Globus pallidus (tissue), 1 donor: ENCODE results near the gene ITPKB.
A peak's percentile ranks its signal among the peaks of the same experiment; 100 is the strongest.
"Not testable (repeated sequence)": the region's sequence is repeated elsewhere in the genome, so short reads cannot be mapped to it uniquely, and the experiment has no call there.

Source experiments
- DNase-seq: peaks from one replicate; pipeline ENCODE4 v3.0.0-alpha.2; 2015; ENCODE audit warnings: low spot score

The ITPKB gene

GRCh38 chr1:226738995-226739695 lies at the start of gene ITPKB:
TSS of gene ITPKB (minus strand) at chr1:226739282. CDS start at chr1:226737458, 1,824 bp downstream.
- DNase-seq = peak; percentile 79

DNA sequence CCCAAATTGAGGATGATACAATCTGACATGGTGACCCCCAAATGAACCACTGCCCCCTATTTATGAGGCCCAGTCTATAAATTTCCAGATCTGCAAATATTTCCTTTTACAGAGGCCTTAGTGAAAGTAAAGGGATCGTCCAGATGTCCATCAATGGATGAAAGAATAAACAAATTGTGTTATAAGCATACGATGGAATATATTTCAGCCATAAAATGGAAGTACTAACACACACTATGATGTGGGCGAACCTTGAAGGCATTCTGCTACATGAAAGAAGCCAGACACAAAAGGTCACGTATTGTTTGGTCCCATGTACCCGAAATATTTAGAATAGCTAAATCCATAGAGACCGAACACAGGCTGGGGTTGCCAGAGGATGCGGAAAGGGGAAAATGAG lies 48.6 kb upstream of the ITPKB start:
- peak; percentile 62 for DNase-seq

GRCh38 chr1:226787071-226787470 lies 48.0 kb upstream of the ITPKB start:
- DNase-seq = peak; percentile 89

GRCh38 chr1:226786550-226786949 lies 47.5 kb upstream of the ITPKB start:
- no peak for DNase-seq

DNA sequence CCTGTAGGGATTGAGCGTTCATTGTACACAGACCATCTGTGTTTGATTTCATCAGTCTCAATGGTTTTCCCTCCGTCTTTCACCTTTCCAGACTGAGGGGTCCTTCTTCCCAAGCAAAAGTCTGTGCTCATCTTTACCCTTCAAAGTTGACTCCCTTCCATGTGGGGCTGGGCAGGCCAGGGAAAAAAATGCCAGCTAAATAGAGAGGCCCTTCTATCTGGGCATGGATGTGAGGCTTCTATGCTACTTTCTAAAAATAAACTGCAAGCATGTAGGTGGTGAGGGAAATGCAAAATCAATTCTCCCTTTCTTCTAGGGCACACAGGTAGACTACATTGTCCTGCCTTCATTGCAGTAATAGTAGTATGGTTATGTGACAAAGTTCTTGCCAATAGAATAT lies 46.7 kb upstream of the ITPKB start:
- DNase-seq = no peak

DNA sequence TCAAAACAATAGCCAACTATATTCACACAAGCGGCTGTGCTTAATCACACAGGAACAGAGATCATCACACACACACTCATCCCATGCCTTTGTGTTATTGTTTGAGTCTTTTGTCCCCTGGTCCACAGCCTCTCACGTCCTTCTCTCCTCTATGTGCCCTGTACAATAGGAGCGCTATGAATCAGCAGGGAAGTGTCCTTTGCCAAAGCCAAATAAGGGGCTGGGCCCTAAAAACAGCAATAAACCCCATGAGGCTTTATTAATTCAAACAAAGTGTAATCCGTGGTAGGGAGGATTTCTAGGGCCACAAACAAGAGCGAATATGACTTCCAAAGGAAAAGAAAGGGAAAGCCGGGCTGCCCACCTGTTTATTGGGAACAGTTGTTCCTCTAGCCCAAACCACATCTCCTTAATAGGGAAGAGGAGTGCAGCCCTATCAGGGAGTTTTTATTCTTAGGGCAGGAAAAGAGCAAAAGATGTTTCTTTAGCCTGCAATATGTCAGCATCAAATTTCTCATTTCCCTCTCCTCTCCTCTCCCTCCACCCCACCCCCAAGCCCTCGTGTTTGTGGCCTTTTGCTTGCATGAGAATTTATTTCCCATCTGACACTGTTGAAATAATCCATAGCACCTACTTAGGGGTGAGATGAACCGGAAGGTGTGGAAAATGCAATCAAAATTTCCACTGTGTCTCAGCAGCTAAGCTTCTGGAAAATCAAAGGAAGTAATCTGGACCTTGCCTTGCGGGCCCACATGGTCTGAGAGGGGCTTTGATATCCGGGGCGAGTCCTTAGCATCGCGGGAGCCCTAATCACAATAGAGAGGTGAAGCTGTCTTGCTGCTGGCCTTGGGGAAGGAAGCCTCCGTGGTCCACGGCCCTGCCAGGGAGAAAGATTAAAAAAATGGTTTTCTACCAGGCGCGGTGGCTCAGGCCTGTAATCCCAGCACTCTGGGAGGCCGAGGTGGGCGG lies 45.3 kb upstream of the ITPKB start:
- DNase-seq = peak; percentile 95

- no peak for DNase-seq
Observed at GRCh38 chr1:226782845-226783601, 43.9 kb upstream of the ITPKB start.

DNA sequence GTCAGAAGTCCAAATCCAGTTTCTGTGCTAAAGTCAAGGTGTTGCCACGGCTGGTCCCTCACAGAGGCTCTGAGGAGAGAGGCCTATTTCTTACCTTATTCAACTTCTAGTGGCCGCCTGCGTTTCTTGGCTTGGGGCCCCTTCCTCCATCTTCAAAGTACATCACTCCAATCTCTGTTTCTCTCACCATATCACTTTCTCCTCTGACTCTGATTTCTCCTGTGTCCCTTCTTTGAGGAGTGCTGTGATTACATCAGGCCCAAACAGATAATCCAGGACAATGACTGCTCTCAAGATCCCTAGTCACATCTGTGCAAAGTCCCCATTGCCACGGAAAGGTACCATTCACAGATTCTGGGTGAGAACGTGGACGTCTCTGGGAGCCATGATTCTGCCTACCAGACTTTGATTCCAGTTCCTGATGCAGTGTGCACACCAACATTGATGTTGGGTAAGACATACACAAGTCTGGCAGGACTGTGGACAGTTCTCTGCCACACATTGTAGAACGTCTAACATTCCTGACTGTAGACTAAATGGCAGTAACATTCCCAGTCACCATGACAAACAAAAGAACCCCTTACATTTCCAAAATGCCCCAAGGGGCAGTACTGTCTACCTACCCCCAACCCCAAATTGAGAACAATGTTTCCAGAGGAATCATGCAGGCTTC lies 43.0 kb upstream of the ITPKB start:
- DNase-seq = no peak

DNA sequence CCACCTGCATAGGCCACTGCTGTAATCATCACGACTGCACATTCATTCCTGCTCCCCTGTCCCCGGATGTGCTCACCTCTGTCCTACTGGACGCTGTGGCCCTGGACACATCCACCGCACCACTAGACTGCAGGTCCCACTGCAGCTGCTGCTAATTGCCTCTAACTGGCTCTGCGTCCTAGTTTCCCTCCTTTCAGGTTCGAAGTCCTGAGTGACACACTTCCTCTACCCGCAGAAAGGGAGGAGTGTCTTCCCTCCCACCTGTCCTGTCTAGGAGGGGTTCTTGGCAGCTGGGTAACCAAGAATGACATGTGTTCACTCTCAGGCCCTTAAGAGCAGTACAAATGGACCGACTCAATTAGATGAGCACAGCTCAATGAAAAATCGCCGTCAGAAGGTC lies 40.5 kb upstream of the ITPKB start:
- no peak for DNase-seq

DNA sequence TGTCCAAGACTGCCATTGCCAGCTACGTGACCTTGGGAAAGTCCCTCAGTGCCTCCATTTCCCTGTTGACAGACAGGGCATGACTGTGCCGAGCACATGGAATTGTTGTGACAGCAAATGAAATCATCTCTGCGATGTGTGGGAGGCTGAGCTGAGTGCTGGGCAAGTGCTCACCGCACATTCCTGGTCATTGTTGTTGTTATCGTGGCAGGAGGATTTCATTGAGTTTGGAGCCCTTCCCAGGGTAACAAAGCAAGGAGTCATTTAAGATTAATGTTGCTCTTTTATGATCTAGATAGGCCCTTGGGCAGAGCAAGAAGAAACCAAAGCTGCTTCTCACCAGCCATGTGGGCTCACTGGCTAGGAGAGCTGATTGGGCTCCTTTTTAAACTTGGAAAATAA lies 39.6 kb upstream of the ITPKB start:
- DNase-seq = no peak

- no peak for DNase-seq
Observed at GRCh38 chr1:226776975-226777374, 37.9 kb upstream of the ITPKB start.

- DNase-seq = no peak
Observed at GRCh38 chr1:226776066-226776465, 37.0 kb upstream of the ITPKB start.

GRCh38 chr1:226772446-226773139 lies 33.5 kb upstream of the ITPKB start:
- DNase-seq = no peak

- DNase-seq = not testable (repeated sequence)
Observed at GRCh38 chr1:226767170-226767569, 28.1 kb upstream of the ITPKB start.

DNA sequence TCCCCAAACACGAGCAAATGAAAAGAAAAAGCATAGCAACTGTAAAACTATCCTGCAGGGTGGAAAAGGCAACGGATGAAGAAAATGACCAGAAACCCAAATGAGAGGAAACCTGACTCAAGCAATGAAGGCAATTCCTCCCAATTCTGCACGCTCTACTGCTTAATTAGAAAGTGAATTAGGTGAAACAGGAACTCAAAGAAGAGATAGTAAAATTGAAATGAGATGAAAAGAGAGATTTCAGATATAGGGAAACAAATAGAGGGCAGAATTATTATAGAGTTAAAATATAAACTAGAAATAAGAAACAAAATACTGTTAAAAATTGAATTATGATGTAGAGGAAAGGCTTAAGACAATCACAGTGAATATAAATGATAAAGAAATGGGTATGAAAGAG lies 27.5 kb upstream of the ITPKB start:
- DNase-seq = no peak

- DNase-seq = no peak
Observed at GRCh38 chr1:226764533-226764932, 25.5 kb upstream of the ITPKB start.

- no peak for DNase-seq
Observed at GRCh38 chr1:226763905-226764264, 24.8 kb upstream of the ITPKB start.

DNA sequence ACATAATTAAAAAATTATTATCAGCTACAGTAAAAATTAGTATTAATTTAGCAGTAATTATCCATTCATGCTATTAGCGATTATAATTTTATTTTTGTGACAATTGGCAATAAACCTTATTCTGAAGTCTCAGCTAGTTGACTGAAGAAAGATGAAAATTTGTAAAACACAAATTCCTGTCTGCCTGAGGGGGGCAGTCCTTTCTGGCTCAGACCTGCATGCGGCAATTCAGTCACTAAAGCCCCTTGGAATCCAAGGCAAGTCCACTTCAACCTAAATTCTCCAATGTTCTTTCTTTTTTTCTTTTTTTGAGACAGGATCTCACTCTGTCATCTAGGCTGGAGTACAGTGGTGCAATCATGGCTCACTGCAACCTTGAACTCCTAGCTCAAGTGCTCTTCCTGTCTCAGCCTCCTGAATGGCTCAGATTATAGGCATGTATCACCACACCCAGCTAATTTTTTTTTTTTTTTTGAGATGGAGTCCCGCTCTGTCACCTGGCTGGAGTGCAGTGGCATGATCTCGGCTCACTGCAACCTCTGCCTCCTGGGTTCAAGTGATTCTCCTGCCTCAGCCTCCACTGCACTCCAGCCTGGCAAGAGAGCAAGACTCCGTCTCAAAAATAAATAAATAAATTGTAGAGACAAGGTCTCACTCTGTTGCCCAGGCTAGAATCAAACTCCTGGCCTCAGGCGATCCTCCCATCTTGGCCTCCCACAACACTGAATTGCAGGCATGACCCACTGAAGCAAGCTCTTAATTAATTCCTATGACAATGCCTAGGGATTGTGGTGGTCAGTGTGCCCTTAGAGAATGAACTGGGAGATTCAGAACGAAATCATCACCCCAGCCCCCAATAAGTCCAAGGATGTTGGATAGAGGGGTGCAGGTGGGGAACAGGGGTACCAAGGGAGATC lies 24.2 kb upstream of the ITPKB start:
- no peak for DNase-seq

- DNase-seq = no peak
Observed at GRCh38 chr1:226762055-226762454, 23.0 kb upstream of the ITPKB start.

DNA sequence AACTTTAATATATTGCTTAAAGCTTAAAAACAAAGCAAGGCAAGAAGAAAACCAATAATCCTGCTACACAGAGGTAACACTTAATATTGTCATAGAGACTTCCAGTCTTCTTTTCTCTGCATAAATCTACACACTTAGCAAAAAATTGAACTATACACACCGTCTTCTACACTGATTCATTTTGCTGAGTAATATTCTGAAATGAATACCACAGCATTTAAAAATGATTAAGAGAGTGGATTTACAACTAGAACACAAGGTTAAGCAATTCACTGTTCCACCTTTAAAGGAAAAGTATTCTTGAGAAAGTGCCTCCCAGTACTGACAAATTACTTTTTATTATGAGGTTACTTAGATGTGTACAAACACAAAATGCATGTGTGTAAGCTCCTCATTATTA lies 22.2 kb upstream of the ITPKB start:
- DNase-seq = no peak
